IMR-90 (cell line): ENCODE measurements around the gene C6orf136. TPM values are rescaled to one million over a fixed set of nuclear protein-coding genes. Genes with fewer than 3 reads are reported as not detected.

Experiments used
- ATAC-seq: fragments of 200-7000 bp; cut with Tn5 transposase; 2 replicates; pipeline ENCODE4 v1.9.1; 2020; ENCODE audit warnings: low read depth, mild to moderate bottlenecking, moderate library complexity
- BruUV-seq: library from RNA; stranded (reverse); fragments of 400-500 nt; replicated peaks from 2 replicates; lab custom pipeline; 2021; lab: Mats Ljungman, UMichigan
- CTCF ChIA-PET: fragments of 300-600 bp; formaldehyde crosslinking; extraction: SDS; loops from one replicate; lab custom pipeline; 2021; ENCODE audit warnings: antibody characterized with exemption; lab: Yijun Ruan, JAX
- POLR2A ChIA-PET: fragments of 300-600 bp; sonication (Branson Sonifier 250); formaldehyde crosslinking; loops from one replicate; lab custom pipeline; 2022; ENCODE audit warnings: antibody characterized with exemption; ENCODE audit not compliant: unreplicated experiment; lab: Charles Lee
- DNase-seq: peaks from one replicate; pipeline ENCODE4 v3.0.0; 2013
- H2AFZ ChIP-seq: replicated peaks from 2 replicates; pipeline ENCODE3; 2013; ENCODE audit warnings: low read length, mild to moderate bottlenecking; ENCODE audit not compliant: poor library complexity
- H2AK5ac ChIP-seq: 2 replicates; pipeline ENCODE4 v1.6.1; 2013; ENCODE audit warnings: low read depth, low read length, inconsistent platforms
- H2AK9ac ChIP-seq: replicated peaks from 2 replicates; pipeline ENCODE3; 2013; ENCODE audit warnings: mild to moderate bottlenecking, low read depth, low read length, moderate library complexity; ENCODE audit not compliant: poor library complexity
- H2BK120ac ChIP-seq: 2 replicates; pipeline ENCODE4 v1.6.1; 2013; ENCODE audit warnings: low read depth, low read length, inconsistent platforms
- H2BK15ac ChIP-seq: 3 replicates; pipeline ENCODE4 v1.6.1; 2013; ENCODE audit warnings: low read depth, low read length, inconsistent platforms
- H2BK20ac ChIP-seq: 2 replicates; pipeline ENCODE4 v1.6.1; 2013; ENCODE audit warnings: low read depth, mild to moderate bottlenecking, inconsistent platforms, low read length, moderate library complexity
- H2BK5ac ChIP-seq: 2 replicates; pipeline ENCODE4 v1.6.1; 2013; ENCODE audit warnings: mild to moderate bottlenecking, low read depth, low read length, inconsistent platforms; ENCODE audit not compliant: poor library complexity, severe bottlenecking
- H3K14ac ChIP-seq: replicated peaks from 2 replicates; pipeline ENCODE4 v1.6.1; 2013; ENCODE audit warnings: low read depth, low read length, inconsistent platforms
- H3K18ac ChIP-seq: 2 replicates; pipeline ENCODE4 v1.6.1; 2013; ENCODE audit warnings: low read depth, low read length, control low read depth
- H3K23ac ChIP-seq: 2 replicates; pipeline ENCODE4 v1.6.1; 2013; ENCODE audit warnings: low read depth, low read length, inconsistent platforms
- H3K27ac ChIP-seq: 2 replicates; pipeline ENCODE4 v1.5.1; 2013; ENCODE audit warnings: mild to moderate bottlenecking, control low read depth, low read length; ENCODE audit not compliant: insufficient read depth
- H3K27me3 ChIP-seq: 2 replicates; pipeline ENCODE4 v1.6.1; 2013; ENCODE audit warnings: low read length; ENCODE audit not compliant: control insufficient read depth, insufficient read depth
- H3K36me3 ChIP-seq: 2 replicates; pipeline ENCODE4 v1.6.1; 2013; ENCODE audit warnings: low read length, mixed read lengths; ENCODE audit not compliant: control insufficient read depth, insufficient read depth
- H3K4ac ChIP-seq: 2 replicates; pipeline ENCODE4 v1.6.1; 2013; ENCODE audit warnings: low read depth, low read length, inconsistent platforms
- H3K4me1 ChIP-seq: 2 replicates; pipeline ENCODE4 v1.6.1; 2013; ENCODE audit warnings: low read length, mixed read lengths; ENCODE audit not compliant: control insufficient read depth, insufficient read depth
- H3K4me2 ChIP-seq: 2 replicates; pipeline ENCODE4 v1.6.1; 2013; ENCODE audit warnings: low read depth, mild to moderate bottlenecking, control low read depth, low read length, moderate library complexity
- H3K4me3 ChIP-seq: 2 replicates; pipeline ENCODE4 v1.5.1; 2013; ENCODE audit warnings: low read depth, mild to moderate bottlenecking, control low read depth, low read length, moderate library complexity; ENCODE audit not compliant: insufficient read depth
- H3K56ac ChIP-seq: 2 replicates; pipeline ENCODE4 v1.6.1; 2013; ENCODE audit warnings: low read length, inconsistent platforms; ENCODE audit not compliant: insufficient read depth; ENCODE audit errors: extremely low read depth
- H3K79me1 ChIP-seq, 2 experiments: 2 replicates each; pipeline ENCODE4 v1.6.1; 2013; ENCODE audit warnings: low read length in 2 of 2, inconsistent platforms in 1 of 2, low read depth in 1 of 2
- H3K9ac ChIP-seq: 2 replicates; pipeline ENCODE4 v1.6.1; 2013; ENCODE audit warnings: low read depth, low read length, control low read depth
- H3K9me1 ChIP-seq: 2 replicates; pipeline ENCODE4 v1.6.1; 2013; ENCODE audit warnings: low read length, inconsistent platforms; ENCODE audit not compliant: insufficient read depth
- H3K9me3 ChIP-seq: 2 replicates; pipeline ENCODE4 v1.6.1; 2013; ENCODE audit warnings: low read length; ENCODE audit not compliant: control insufficient read depth, insufficient read depth
- H4K20me1 ChIP-seq: 2 replicates; pipeline ENCODE4 v1.6.1; 2013; ENCODE audit warnings: low read length, inconsistent platforms; ENCODE audit not compliant: insufficient read depth
- H4K5ac ChIP-seq: 2 replicates; pipeline ENCODE4 v1.6.1; 2013; ENCODE audit warnings: mild to moderate bottlenecking, low read depth, low read length, control low read depth
- H4K8ac ChIP-seq, 2 experiments: 2 replicates each; pipeline ENCODE4 v1.6.1; 2013; ENCODE audit warnings: low read depth in 2 of 2, low read length in 2 of 2, control low read depth in 1 of 2, inconsistent platforms in 1 of 2
- H4K91ac ChIP-seq: 2 replicates; pipeline ENCODE4 v1.6.1; 2013; ENCODE audit warnings: low read depth, low read length, inconsistent platforms; ENCODE audit not compliant: insufficient read depth
- BHLHE40 ChIP-seq: fragments of 150-350 bp; IDR thresholded peaks from 2 replicates; pipeline ENCODE4 v1.6.1; 2016; ENCODE audit warnings: mild to moderate bottlenecking, low read depth, low read length
- CEBPB ChIP-seq: IDR thresholded peaks from 2 replicates; pipeline ENCODE4 v1.6.1; 2012; ENCODE audit warnings: low read depth, low read length, improper control_type of control experiment
- CHD1 ChIP-seq: IDR thresholded peaks from 2 replicates; pipeline ENCODE4 v1.6.1; 2012; ENCODE audit warnings: low read depth, low read length, improper control_type of control experiment
- FOS ChIP-seq: fragments of 150-350 bp; IDR thresholded peaks from 2 replicates; pipeline ENCODE4 v1.6.1; 2016; ENCODE audit warnings: low read depth, low read length
- MAFK ChIP-seq: IDR thresholded peaks from 2 replicates; pipeline ENCODE4 v1.6.1; 2012; ENCODE audit warnings: low read depth, low read length, improper control_type of control experiment
- MAZ ChIP-seq: IDR thresholded peaks from 2 replicates; pipeline ENCODE4 v1.6.1; 2012; ENCODE audit warnings: low read depth, mild to moderate bottlenecking, low read length, improper control_type of control experiment, moderate library complexity, borderline replicate concordance
- NFE2L2 ChIP-seq: fragments of 150-350 bp; IDR thresholded peaks from 2 replicates; pipeline ENCODE4 v1.6.1; 2016; ENCODE audit warnings: low read depth, mild to moderate bottlenecking, low read length
- POLR2A ChIP-seq: IDR thresholded peaks from 2 replicates; pipeline ENCODE4 v1.6.1; 2012; ENCODE audit warnings: mild to moderate bottlenecking, low read depth, low read length
- RAD21 ChIP-seq: IDR thresholded peaks from 2 replicates; pipeline ENCODE4 v1.6.1; 2012; ENCODE audit warnings: low read length, improper control_type of control experiment
- RCOR1 ChIP-seq: IDR thresholded peaks from 2 replicates; pipeline ENCODE4 v1.6.1; 2012; ENCODE audit warnings: mild to moderate bottlenecking, low read length, improper control_type of control experiment; ENCODE audit not compliant: insufficient replicate concordance
- RFX5 ChIP-seq: IDR thresholded peaks from 2 replicates; pipeline ENCODE4 v1.8.0; 2012; ENCODE audit warnings: low read depth, mild to moderate bottlenecking, low read length, moderate library complexity
- WGBS, 2 experiments: methylation state at CpG; one replicate each; pipeline versions ENCODE4 v1.1.5 to v1.1.7; 2013; ENCODE audit warnings: missing lambda C conversion rate in 2 of 2; ENCODE audit not compliant: insufficient read length in 1 of 2; ENCODE audit errors: extremely low coverage in 2 of 2; 5-methylcytosine and 5-hydroxymethylcytosine counted together
- dilution Hi-C: fragments of 300-500 bp; cut with HindIII; formaldehyde crosslinking; loops from one replicate; pipeline ENCODE4 v1.14.3; 2018; ENCODE audit warnings: low sequenced_read_pairs; ENCODE audit not compliant: unreplicated experiment
- in situ Hi-C: fragments of 300-500 bp; cut with MboI; formaldehyde crosslinking; loops from 3 replicates; pipeline ENCODE4 v1.14.3; 2019; ENCODE audit warnings: low sequenced_read_pairs, inconsistent platforms, mixed read lengths
- intact Hi-C: fragments of 100-400 bp; cut with micrococcal nuclease; formaldehyde crosslinking; loops from 2 replicates; pipeline ENCODE4 v1.10.0; 2022
- polyA plus RNA-seq, 3 experiments: library from polyadenylated mRNA; depleted of rRNA; stranded (reverse); fragments of >200 nt; gene quantifications; 2 replicates each; pipeline ENCODE4 v1.2.3, GENCODE V29; 2012; ENCODE audit warnings: low replicate concordance in 1 of 3
- total RNA-seq: library from RNA; depleted of rRNA; stranded (reverse); fragments of >200 nt; gene quantifications from 2 replicates; pipeline ENCODE4 v1.2.3, GENCODE V29; 2012
- TF ChIP-seq, protein P1 (sequence below): fragments of 150-350 bp; IDR thresholded peaks from 2 replicates; pipeline ENCODE4 v1.6.1; 2017; ENCODE audit warnings: mild to moderate bottlenecking, antibody characterized with exemption, low read length, low read depth
- TF ChIP-seq, protein P2 (sequence below): fragments of 150-350 bp; IDR thresholded peaks from 2 replicates; pipeline ENCODE4 v1.6.1; 2016; ENCODE audit warnings: low read depth, mild to moderate bottlenecking, low read length, moderate library complexity, borderline replicate concordance
- TF ChIP-seq, protein P3 (sequence below): conservative IDR thresholded peaks from 2 replicates; pipeline ENCODE4 v1.5.1; 2012; ENCODE audit warnings: mild to moderate bottlenecking, low read depth, low read length, improper control_type of control experiment

C6orf136 gene
- total and polyA plus RNA-seq, 2 of the 4 experiments (the other 2 are of a cell fraction) = 1.1 to 11.7 TPM

DNA sequence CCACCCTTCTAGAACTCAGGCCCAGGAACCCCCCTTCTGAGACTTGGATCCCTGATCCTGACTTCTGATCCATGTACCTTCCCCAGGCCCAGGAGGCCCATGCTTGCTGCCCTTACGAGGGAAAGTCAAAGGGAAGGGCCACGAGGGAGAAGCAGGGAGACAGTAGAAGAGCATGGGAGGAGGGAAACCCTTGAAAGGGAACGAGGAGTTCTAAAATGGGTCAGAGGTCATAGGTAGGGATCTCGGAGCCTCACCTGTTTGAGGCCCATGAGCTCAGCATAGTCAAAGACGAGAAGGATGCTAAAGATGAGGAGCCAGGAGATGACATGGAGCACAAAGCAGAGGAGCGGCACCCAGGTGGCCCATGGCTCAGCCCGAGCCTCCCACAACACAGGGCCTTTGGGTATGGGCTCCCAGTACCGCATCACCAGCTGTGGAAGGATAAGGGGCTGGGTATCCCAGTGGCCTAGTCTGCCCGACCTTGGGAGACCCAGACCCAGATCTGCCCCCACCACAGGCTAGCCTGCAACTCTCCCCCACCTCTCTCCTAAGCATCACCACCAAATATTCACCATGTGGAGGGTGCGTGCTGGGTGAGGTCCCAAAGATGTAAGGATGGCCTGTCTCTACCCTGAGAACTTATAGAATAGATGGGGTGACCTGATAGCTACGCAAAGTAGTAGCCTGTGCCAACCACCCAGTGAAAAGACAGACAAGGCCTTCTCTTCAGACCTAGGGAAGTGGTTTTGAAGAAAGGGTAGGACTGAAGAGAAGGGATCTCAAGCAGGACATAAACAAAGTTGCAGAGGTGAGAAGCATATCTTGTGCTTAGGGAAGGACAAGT is 42.3 kb downstream of the C6orf136 start:
- dilution Hi-C loops = no loop called here
- H3K23ac ChIP-seq = peak overlapping the region; percentile 98
- TF ChIP-seq BHLHE40 (no peak), RCOR1 (no peak), MAZ (no peak), POLR2A (no peak), RAD21 (no peak), MAFK (no peak), NFE2L2 (no peak), RFX5 (no peak), FOS (no peak), CEBPB (no peak), CHD1 (no peak)
- TF ChIP-seq, protein P1, sequence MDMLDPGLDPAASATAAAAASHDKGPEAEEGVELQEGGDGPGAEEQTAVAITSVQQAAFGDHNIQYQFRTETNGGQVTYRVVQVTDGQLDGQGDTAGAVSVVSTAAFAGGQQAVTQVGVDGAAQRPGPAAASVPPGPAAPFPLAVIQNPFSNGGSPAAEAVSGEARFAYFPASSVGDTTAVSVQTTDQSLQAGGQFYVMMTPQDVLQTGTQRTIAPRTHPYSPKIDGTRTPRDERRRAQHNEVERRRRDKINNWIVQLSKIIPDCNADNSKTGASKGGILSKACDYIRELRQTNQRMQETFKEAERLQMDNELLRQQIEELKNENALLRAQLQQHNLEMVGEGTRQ = no peak
- TF ChIP-seq, protein P2, sequence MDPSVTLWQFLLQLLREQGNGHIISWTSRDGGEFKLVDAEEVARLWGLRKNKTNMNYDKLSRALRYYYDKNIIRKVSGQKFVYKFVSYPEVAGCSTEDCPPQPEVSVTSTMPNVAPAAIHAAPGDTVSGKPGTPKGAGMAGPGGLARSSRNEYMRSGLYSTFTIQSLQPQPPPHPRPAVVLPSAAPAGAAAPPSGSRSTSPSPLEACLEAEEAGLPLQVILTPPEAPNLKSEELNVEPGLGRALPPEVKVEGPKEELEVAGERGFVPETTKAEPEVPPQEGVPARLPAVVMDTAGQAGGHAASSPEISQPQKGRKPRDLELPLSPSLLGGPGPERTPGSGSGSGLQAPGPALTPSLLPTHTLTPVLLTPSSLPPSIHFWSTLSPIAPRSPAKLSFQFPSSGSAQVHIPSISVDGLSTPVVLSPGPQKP = no peak
- TF ChIP-seq, protein P3, sequence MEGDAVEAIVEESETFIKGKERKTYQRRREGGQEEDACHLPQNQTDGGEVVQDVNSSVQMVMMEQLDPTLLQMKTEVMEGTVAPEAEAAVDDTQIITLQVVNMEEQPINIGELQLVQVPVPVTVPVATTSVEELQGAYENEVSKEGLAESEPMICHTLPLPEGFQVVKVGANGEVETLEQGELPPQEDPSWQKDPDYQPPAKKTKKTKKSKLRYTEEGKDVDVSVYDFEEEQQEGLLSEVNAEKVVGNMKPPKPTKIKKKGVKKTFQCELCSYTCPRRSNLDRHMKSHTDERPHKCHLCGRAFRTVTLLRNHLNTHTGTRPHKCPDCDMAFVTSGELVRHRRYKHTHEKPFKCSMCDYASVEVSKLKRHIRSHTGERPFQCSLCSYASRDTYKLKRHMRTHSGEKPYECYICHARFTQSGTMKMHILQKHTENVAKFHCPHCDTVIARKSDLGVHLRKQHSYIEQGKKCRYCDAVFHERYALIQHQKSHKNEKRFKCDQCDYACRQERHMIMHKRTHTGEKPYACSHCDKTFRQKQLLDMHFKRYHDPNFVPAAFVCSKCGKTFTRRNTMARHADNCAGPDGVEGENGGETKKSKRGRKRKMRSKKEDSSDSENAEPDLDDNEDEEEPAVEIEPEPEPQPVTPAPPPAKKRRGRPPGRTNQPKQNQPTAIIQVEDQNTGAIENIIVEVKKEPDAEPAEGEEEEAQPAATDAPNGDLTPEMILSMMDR = no peak

More for the DNA sequence above, 42.3 kb downstream of the C6orf136 start:
- Histone ChIP-seq H4K20me1 (peaks cover 18% of the 10 kb centered on the region), H2AK9ac (peak overlapping the region; percentile 98), H2BK20ac (peak overlapping the region; percentile 52), H3K9ac (peak overlapping the region; percentile 97; the same call in 1 of the 2 replicates), H3K27ac (peak overlapping the region; percentile 99; the same call in 1 of the 2 replicates), H3K9me3 (no peaks in the 10 kb centered on the region), H2BK120ac (peak overlapping the region; percentile 86; the same call in 1 of the 2 replicates), H4K8ac (peak overlapping the region; percentile 62 to 87; a peak in 3 of 4 replicates), H2AK5ac (peak overlapping the region; percentile 98), H3K4me3 (no peak overlapping the region), H3K56ac (no peak overlapping the region), H2AFZ (peak overlapping the region; percentile 14), H4K5ac (0 out of 2 replicates have a peak overlapping the region, but pooled peaks have one; percentile 8), H2BK5ac (peak overlapping the region; percentile 92), H3K9me1 (peaks cover 13% of the 10 kb centered on the region), H2BK15ac (peak overlapping the region; percentile 37; the same call in 1 of the 3 replicates), H3K79me1 (peaks cover 18 to 37% of the 10 kb centered on the region in 2 experiments; a peak in 3 of 4 replicates), H3K36me3 (peaks cover 11% of the 10 kb centered on the region), H3K14ac (peak overlapping the region; percentile 97), H3K18ac (no peak overlapping the region), H4K91ac (0 out of 2 replicates have a peak overlapping the region, but pooled peaks have one; percentile 83), H3K4ac (peak overlapping the region; percentile 98), H3K4me1 (peaks cover 19% of the 10 kb centered on the region), H3K27me3 (no peaks in the 10 kb centered on the region), H3K4me2 (no peak overlapping the region; the same call in 1 of the 2 replicates)
- no TSS peak for BruUV-seq
- intact Hi-C loops = no loop called here
- in situ Hi-C loops = no loop called here
- CTCF ChIA-PET = interaction anchor here (2.2 kb wide), 1 partner anchor 10 kb away, joined by 6 read pairs; no protein-coding TSS in a partner anchor
- POLR2A ChIA-PET = no interaction called here
- 87% methylated on average over 3 of the region's 11 CpGs; no CpG with 5 or more reads in 1 of the 2 experiments for WGBS, 2 experiments
- DNase-seq (no peak), ATAC-seq (no peak)
